SU-DHL-6 (cell line): ENCODE measurements around the gene SLC16A5.

ENCODE experiments used
- H2AFZ ChIP-seq: fragments of 200-600 bp; sonication (generic); 2 replicates; pipeline ENCODE4 v1.6.1; 2014; ENCODE audit warnings: low read depth, mild to moderate bottlenecking, moderate library complexity, mixed read lengths, antibody characterized with exemption, low read length; ENCODE audit not compliant: severe bottlenecking
- H3F3A ChIP-seq: fragments of 200-600 bp; shearing (Covaris generic); 2 replicates; pipeline ENCODE4 v1.6.0; 2016; ENCODE audit warnings: antibody characterized with exemption, mild to moderate bottlenecking; ENCODE audit not compliant: insufficient read depth
- H3K27ac ChIP-seq: fragments of 200-600 bp; sonication (generic); 2 replicates; pipeline ENCODE4 v1.5.1; 2016; ENCODE audit warnings: low read depth, mild to moderate bottlenecking, low read length, moderate library complexity, mixed read lengths
- H3K27me3 ChIP-seq: fragments of 200-600 bp; sonication (generic), shearing (Covaris generic); 2 replicates; pipeline ENCODE4 v1.6.0; 2014; ENCODE audit warnings: mild to moderate bottlenecking, low read length
- H3K36me3 ChIP-seq: fragments of 200-600 bp; sonication (generic); 2 replicates; pipeline ENCODE4 v1.6.1; 2014; ENCODE audit warnings: mild to moderate bottlenecking, low read length, mixed read lengths
- H3K4me2 ChIP-seq: fragments of 300-600, 200-600 bp; shearing (Covaris generic), sonication (generic); 2 replicates; pipeline ENCODE4 v1.6.0; 2014; ENCODE audit warnings: low read length, low read depth, mild to moderate bottlenecking; ENCODE audit not compliant: poor library complexity, severe bottlenecking
- H3K4me3 ChIP-seq: fragments of 200-600 bp; sonication (generic); 2 replicates; pipeline ENCODE4 v1.5.1; 2014; ENCODE audit warnings: antibody characterized with exemption, low read length, mild to moderate bottlenecking, mixed read lengths; ENCODE audit not compliant: insufficient read depth, poor library complexity, severe bottlenecking
- H3K79me2 ChIP-seq: fragments of 200-600 bp; sonication (generic); 2 replicates; pipeline ENCODE4 v1.6.1; 2014; ENCODE audit warnings: mild to moderate bottlenecking, low read length, moderate library complexity; ENCODE audit not compliant: insufficient read depth
- H3K9ac ChIP-seq: fragments of 200-600 bp; sonication (generic); 2 replicates; pipeline ENCODE4 v1.7.0; 2014; ENCODE audit warnings: mild to moderate bottlenecking, low read length
- H3K9me2 ChIP-seq: fragments of 200-600 bp; sonication (generic); replicated peaks from 2 replicates; pipeline ENCODE4 v1.6.1; 2014; ENCODE audit warnings: low read length; ENCODE audit not compliant: insufficient read depth
- H3K9me3 ChIP-seq: fragments of 200-600 bp; sonication (generic); 2 replicates; pipeline ENCODE4 v1.6.1; 2014; ENCODE audit warnings: low read length, mixed read lengths; ENCODE audit not compliant: insufficient read depth
- H4K20me1 ChIP-seq: fragments of 200-600 bp; sonication (generic); 2 replicates; pipeline ENCODE4 v1.6.1; 2014; ENCODE audit warnings: low read depth, mild to moderate bottlenecking, antibody characterized with exemption, low read length, moderate library complexity, mixed read lengths
- EZH2phosphoT487 ChIP-seq: fragments of 200-600 bp; sonication (generic), shearing (Covaris generic); conservative IDR thresholded peaks from 2 replicates; pipeline ENCODE4 v1.6.1; 2018; ENCODE audit warnings: mild to moderate bottlenecking, antibody characterized with exemption, low read length, moderate library complexity, mixed read lengths
- TF ChIP-seq, protein P1 (sequence below): fragments of 200-600 bp; sonication (generic); IDR thresholded peaks from one replicate; pipeline ENCODE4 v1.5.1; 2017; ENCODE audit warnings: antibody characterized with exemption, mild to moderate bottlenecking, low read length, moderate library complexity; ENCODE audit not compliant: insufficient read depth, poor library complexity, severe bottlenecking

The SLC16A5 gene

DNA sequence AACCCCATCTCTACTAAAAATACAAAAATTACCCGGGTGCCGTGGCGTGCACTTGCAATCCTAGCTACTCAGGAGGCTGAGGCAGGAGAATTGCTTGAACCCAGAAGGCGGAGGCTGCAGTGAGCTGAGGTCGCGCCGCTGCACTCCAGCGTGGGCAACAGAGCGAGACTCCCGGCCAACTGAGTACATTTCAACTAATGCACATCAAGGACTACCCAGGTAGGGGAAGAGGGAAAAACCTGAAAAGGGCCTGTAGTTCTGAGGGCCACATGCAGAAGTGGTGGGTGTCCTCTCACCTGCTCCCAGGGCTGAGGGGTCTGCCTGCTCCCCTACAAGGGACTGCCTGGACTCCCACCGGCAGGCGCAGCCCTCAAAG, 584 bp upstream of the SLC16A5 start:
- Histone ChIP-seq H2AFZ (no peak overlapping the region), H3K9me2 (no peaks in the 10 kb centered on the region), H3K36me3 (no peaks in the 10 kb centered on the region), H3K4me2 (no peak overlapping the region), H3F3A (no peaks in the 10 kb centered on the region), H3K9ac (no peak overlapping the region), H3K79me2 (no peaks in the 10 kb centered on the region), H4K20me1 (no peaks in the 10 kb centered on the region), H3K27ac (no peak overlapping the region), H3K4me3 (no peak overlapping the region), H3K9me3 (no peaks in the 10 kb centered on the region), H3K27me3 (no peaks in the 10 kb centered on the region)
- TF ChIP-seq EZH2phosphoT487, result no peak
- TF ChIP-seq, protein P1, sequence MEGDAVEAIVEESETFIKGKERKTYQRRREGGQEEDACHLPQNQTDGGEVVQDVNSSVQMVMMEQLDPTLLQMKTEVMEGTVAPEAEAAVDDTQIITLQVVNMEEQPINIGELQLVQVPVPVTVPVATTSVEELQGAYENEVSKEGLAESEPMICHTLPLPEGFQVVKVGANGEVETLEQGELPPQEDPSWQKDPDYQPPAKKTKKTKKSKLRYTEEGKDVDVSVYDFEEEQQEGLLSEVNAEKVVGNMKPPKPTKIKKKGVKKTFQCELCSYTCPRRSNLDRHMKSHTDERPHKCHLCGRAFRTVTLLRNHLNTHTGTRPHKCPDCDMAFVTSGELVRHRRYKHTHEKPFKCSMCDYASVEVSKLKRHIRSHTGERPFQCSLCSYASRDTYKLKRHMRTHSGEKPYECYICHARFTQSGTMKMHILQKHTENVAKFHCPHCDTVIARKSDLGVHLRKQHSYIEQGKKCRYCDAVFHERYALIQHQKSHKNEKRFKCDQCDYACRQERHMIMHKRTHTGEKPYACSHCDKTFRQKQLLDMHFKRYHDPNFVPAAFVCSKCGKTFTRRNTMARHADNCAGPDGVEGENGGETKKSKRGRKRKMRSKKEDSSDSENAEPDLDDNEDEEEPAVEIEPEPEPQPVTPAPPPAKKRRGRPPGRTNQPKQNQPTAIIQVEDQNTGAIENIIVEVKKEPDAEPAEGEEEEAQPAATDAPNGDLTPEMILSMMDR, result no peak

DNA sequence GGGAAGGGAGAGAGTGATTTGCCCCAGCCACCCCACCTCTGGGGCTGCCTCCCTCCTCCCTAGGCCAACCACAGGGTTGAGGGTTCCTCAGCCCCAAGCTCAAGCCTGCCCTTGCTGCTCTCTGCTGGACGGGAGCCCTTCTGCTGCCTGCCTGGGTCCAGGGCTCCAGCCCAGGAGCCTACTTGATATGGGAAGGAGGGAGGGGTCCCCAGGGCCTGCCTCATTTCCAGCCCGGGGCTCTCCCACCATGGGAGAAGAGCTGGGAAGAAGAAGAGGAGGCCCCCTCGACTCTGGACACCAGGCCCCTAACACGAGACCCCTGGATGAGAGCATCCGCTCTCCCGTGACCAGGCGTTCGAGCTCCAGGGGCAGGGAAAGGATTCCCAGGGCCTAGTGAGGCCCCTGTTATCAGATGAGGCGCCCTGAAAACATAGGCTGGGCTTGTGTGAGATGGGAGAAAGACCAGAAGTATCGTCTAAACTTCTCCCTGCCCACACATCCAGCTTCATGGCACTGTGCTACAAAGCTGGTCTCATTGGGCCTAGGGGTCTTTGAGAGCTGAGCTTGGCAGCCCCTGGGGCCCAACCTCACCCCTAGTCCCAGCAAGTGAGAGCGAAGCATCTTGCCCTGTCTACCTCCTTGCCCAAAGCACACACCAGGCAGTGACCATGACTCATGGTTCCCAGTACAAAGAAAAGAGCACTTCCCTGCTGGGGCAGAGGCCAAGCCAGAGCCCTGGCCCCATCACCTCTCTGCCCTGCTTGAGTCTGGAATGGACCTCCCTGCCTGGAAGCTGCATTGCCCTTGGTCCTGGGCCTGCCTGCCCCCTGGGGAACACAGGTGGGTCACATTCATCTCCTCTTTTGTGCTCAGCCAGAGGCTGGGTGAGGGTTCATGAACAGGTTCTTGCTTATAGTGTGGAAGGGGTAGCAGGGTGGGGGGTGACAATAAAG, 987 bp downstream of the SLC16A5 start:
- Histone ChIP-seq H3K27me3 (no peaks in the 10 kb centered on the region), H3K79me2 (no peaks in the 10 kb centered on the region), H3K9ac (no peak overlapping the region), H3K4me2 (no peak overlapping the region), H3K9me3 (no peaks in the 10 kb centered on the region), H4K20me1 (no peaks in the 10 kb centered on the region), H2AFZ (no peak overlapping the region), H3K9me2 (no peaks in the 10 kb centered on the region), H3K4me3 (no peak overlapping the region), H3K36me3 (no peaks in the 10 kb centered on the region), H3K27ac (no peak overlapping the region), H3F3A (no peaks in the 10 kb centered on the region)
- TF ChIP-seq, protein P1, result no peak
- no peak for TF ChIP-seq EZH2phosphoT487

DNA sequence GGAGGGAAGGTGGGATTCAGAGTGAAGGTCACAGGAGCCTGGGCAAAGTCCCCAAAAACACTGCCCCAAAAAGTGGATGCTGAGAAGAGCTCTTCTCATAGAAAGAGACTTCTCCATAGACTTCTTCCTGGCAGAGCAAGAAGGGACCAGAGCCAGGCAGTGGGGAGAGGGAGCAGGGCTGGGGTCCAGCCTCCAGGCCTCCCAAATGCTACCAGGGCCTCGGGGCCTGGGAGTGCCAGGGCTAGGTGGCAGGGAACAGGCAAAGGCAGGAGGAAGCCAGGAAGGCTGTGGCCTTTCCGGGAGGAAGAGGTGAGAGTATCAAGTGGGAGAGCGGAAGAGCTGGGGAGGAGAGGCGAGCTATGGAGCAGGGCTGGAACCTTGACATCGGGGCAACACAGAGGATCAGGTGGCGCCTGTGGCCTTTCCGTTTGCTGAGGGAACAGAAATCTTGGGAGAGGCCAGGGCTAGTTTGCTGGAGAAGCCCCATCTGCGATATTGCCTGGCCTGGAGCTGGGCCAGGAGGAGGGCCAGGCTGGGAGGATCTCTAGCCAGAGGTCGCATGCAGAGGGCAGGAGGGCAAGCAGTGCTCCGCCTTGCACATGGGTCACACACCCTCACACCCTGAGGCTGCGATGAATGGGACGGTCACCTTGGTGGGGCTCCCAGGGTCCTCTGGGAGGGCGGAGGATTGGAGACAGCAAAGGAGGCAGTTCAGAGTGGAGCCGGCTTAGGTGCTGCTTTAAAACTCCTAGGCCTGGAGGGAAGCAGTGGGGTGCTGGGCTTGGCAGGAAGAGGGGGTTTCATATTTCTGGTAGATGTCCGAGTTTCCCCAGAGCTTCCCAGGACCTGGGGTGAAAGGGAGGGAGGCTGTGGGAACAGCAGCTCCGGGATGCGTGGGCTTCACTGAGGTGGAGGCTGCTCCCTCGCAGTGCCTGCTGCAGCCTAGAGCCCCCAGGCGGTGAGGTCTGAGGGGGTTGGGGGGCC, 3.4 kb downstream of the SLC16A5 start:
- Histone ChIP-seq H3K36me3 (no peaks in the 10 kb centered on the region), H3K27me3 (no peaks in the 10 kb centered on the region), H3K4me3 (no peak overlapping the region), H3K9ac (no peak overlapping the region), H3K9me3 (no peaks in the 10 kb centered on the region), H4K20me1 (no peaks in the 10 kb centered on the region), H3K9me2 (no peaks in the 10 kb centered on the region), H2AFZ (no peak overlapping the region), H3F3A (no peaks in the 10 kb centered on the region), H3K4me2 (no peak overlapping the region), H3K27ac (no peak overlapping the region), H3K79me2 (no peaks in the 10 kb centered on the region)
- TF ChIP-seq, protein P1, result no peak
- TF ChIP-seq EZH2phosphoT487, result no peak
